ENCODE measurements around the gene NWD2.

DNA sequence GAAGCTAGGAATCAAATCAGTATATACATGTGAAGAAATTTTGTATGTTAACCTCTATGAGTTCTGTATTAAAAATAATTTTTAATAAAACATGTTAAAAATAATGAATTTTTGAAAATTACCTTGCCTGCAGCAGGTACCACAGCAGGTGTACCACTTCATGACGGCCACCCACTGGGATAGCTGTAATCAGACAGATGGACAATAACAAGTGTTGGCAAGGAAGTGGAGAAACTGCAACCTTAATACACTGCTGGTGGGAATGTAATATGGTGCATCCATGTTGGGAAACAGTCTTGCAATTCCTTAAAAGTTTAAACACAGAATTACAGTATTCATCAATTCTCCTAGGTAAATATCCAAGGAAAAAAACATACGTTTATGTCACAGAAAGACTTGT is 232.1 kb downstream of the NWD2 start:
- TF ChIP-seq CTCF (IDR thresholded peaks at IDR 0.05; ENCODE audit: insufficient read depth, low read length) (no peak), REST (IDR thresholded peaks at IDR 0.05; ENCODE audit: insufficient replicate concordance, low read depth) (no peak), POLR2AphosphoS5 (IDR thresholded peaks at IDR 0.05; ENCODE audit: low read depth) (no peak), GABPA (IDR thresholded peaks at IDR 0.05; ENCODE audit: low read depth) (no peak), SPI1 (IDR thresholded peaks at IDR 0.05; ENCODE audit: borderline replicate concordance, low read depth) (no peak)
